ENCODE data around the gene MYADM.

Gene MYADM

DNA sequence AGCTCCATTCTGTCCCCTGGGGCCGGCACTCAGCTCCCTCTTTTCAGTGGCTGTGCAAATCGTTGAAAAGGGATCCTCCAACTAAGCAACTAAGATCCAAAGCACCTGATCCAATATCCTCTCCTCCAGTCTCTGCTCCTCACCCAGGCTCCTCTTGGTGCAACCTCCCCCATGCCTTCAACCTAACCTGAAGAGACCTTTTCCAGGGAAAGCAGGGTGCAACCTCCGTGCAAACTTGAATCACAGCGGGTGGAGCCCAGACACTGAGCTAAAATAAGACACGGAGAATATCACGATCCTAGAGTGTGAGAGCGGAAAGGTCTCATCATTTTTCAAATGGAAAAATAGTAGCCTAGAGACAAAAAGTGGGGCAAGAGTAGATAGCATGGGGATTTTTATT lies 49.7 kb downstream of the MYADM start:
- no peak for DNase-seq
